Effector memory CD4-positive, alpha-beta T cell (primary cell): ENCODE results near the gene MYOG.

Experiments
- DNase-seq, 3 donors: peaks; one replicate each; pipeline ENCODE4 v3.0.0-alpha.2; 2020
- H3K27ac ChIP-seq: 2 replicates; pipeline ENCODE4 v1.7.0; 2013; ENCODE audit warnings: mild to moderate bottlenecking, low read length, moderate library complexity; ENCODE audit not compliant: insufficient read depth, poor library complexity, severe bottlenecking
- H3K27me3 ChIP-seq: replicated peaks from 2 replicates; pipeline ENCODE4 v1.7.0; 2013; ENCODE audit warnings: mild to moderate bottlenecking, low read length; ENCODE audit not compliant: insufficient read depth, control insufficient read depth, poor library complexity, severe bottlenecking
- H3K36me3 ChIP-seq: 2 replicates; pipeline ENCODE4 v1.7.0; 2013; ENCODE audit warnings: mild to moderate bottlenecking, low read length, moderate library complexity; ENCODE audit not compliant: control insufficient read depth, insufficient read depth
- H3K4me1 ChIP-seq: 2 replicates; pipeline ENCODE4 v1.7.0; 2013; ENCODE audit warnings: low read length, mild to moderate bottlenecking; ENCODE audit not compliant: control insufficient read depth, insufficient read depth, poor library complexity, severe bottlenecking
- H3K4me3 ChIP-seq: 2 replicates; pipeline ENCODE4 v1.7.0; 2013; ENCODE audit warnings: low read length, low read depth, mild to moderate bottlenecking; ENCODE audit not compliant: insufficient read depth, poor library complexity, severe bottlenecking
- H3K9me3 ChIP-seq: 2 replicates; pipeline ENCODE4 v1.7.0; 2013; ENCODE audit warnings: mild to moderate bottlenecking, low read length, moderate library complexity; ENCODE audit not compliant: control insufficient read depth

Gene MYOG

DNA sequence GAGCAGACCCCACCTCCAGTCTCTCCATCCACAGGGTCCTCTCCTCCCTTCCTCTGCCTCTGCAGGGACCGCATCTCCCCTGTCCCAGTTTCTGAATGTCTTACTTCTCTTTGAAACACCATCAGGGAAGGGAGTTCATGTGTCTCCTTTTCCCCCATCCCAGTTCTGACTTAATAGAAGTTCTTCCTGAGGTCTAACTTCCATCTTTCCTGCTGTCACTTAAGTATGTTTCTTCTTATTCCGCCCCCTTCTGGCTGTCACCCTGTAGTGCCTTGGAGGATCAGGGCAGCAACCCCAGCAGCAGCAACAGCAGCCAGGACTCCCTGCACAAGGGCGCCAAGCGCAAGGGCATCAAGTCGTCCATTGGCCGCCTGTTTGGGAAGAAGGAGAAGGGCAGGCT, 29.3 kb downstream of the MYOG start:
- H3K27me3 ChIP-seq: no peaks in the 10 kb centered on the region
- no peaks in the 10 kb centered on the region for H3K36me3 ChIP-seq
- no peak overlapping the region for H3K27ac ChIP-seq
- no peak for DNase-seq
- no peak overlapping the region for H3K4me3 ChIP-seq
- H3K4me1 ChIP-seq: no peaks in the 10 kb centered on the region
- H3K9me3 ChIP-seq: no peaks in the 10 kb centered on the region

DNA sequence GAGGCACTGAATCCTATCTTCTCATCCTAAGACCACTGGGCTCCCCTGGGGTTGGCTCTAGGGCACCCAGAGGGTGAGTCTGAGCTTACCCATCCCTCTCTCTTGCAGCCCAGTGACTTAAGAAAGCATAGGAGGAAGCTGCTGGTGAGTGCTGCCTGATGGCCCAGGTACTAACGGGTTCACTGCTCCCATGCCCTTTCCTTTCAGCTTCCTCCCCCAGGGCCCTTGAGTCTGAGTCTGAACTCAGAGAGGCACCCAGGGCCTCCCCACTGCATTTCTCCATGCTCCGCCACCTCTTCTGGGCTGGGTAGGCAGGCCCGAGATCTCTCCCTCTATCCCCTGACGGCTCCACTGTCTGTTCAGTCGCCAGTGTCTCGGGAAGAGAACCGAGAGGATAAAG, 29.8 kb downstream of the MYOG start:
- no peaks in the 10 kb centered on the region for H3K4me1 ChIP-seq
- H3K4me3 ChIP-seq: no peak overlapping the region
- H3K9me3 ChIP-seq: no peaks in the 10 kb centered on the region
- H3K36me3 ChIP-seq: no peaks in the 10 kb centered on the region
- no peak overlapping the region for H3K27ac ChIP-seq
- no peak for DNase-seq
- H3K27me3 ChIP-seq: no peaks in the 10 kb centered on the region

DNA sequence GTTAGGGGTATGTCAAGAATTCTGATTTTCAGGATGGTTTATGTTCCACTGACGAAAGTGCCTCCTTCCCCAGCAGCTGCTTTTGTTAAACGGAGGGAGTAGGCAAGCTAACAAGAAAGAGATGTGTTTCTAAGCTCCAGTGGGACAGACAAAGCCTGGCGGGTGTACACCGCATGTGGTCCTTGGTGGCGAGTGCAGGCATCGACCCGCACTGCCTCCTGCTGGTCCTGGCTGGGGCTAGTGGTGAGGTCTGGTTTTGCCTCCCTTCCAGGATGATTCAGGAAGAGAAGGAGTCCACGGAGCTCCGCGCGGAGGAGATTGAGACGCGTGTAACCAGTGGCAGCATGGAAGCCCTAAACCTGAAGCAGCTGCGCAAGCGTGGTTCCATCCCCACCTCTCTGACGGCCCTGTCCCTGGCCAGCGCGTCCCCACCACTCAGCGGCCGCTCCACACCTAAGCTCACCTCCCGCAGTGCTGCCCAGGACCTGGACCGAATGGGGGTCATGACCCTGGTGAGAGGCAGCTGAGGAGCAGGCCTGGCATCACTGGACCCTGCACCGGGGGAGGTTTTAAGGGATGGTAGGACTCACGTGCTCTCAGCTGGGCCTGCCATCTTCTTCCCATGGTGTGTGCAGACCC, 30.5 kb downstream of the MYOG start:
- Histone ChIP-seq H3K36me3 (no peaks in the 10 kb centered on the region), H3K4me3 (no peak overlapping the region), H3K9me3 (no peaks in the 10 kb centered on the region), H3K27me3 (no peaks in the 10 kb centered on the region), H3K4me1 (no peaks in the 10 kb centered on the region), H3K27ac (no peak overlapping the region)
- DNase-seq: no peak

DNA sequence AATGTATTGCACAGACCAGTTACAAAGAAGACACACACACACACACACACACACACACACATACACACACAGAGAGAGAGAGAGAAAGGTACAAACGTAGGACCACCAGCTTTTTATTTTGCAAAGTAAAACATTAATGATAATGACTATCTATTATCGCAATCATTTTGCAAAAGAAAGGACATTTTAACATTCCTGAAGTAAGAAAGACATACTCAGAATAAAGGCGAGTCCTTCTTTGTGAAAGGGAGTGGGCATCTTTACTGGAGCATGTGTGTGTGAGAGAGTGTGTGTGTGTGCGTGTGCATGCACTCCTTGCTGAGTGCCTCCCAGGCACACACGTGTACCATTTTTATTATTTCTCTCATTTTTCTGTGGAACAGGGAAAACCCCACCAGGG, 31.2 kb downstream of the MYOG start:
- Histone ChIP-seq H3K4me3 (no peak overlapping the region), H3K36me3 (no peaks in the 10 kb centered on the region), H3K4me1 (no peaks in the 10 kb centered on the region), H3K27ac (no peak overlapping the region), H3K27me3 (no peaks in the 10 kb centered on the region), H3K9me3 (no peaks in the 10 kb centered on the region)
- DNase-seq: no peak

DNA sequence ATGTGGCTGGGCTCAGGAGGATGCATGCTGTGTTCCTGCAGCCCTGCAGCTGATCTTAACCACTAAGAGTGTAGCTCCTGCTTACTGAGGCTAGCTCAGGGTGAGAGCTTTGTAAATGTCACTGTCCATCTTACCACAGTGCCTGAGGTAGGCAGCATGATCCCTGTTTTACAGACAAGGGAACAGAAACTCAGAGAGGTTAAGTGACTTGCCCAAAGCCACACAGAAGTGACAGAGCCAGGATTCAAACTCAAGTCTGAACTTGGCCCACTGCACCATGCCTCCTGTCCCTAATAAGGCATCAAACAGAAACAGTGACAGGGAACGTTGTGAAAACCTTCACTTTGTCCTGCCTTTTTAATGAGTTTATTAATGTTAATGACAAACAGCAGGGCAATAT, 31.6 kb downstream of the MYOG start:
- Histone ChIP-seq H3K36me3 (no peaks in the 10 kb centered on the region), H3K4me1 (no peaks in the 10 kb centered on the region), H3K27me3 (no peaks in the 10 kb centered on the region), H3K27ac (no peak overlapping the region), H3K9me3 (no peaks in the 10 kb centered on the region), H3K4me3 (no peak overlapping the region)
- no peak for DNase-seq

DNA sequence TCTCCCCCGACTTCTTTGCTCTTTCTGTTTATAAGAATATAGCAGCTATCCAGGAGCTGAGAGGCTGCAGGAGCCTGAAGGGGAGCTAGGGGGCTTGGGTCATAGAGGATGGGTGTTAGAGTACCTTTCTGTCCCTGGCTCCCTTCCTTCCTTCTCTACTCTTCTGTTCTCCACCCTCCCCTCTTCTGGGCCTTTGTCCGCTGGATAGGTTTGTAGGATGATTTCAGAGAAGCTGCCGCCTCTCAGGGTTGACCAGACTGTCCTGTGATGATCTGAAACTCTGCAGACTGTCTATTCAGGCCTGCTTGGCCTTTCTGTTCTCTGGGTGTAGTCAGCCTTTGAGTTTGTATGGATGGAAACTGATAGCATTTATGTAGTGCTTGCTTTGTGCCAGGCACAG, 33.2 kb downstream of the MYOG start:
- no peak for DNase-seq

DNA sequence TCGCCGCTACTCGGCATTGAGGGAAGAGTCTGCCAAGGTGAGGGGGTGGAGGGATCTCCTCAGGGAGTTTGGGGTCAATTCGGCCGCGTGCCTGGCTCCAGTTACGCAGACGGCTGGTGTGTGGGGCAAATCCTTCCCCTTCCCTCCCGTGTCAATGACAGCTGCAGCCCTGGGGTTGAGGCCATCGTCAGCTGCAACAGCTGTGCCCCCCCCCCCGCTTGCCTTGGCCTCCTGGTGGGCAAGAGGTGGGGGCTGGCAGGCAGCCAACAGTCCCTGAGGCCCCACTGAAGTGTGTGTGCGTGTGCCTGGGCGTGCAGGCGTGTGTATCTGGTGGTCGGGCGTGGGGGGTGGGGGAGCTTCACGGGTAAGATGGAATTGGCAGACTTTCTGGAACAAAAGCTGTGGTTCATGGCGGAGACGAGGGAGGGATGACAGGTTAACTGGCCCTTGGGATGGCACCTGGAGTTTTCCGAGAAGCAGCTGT, 33.9 kb downstream of the MYOG start:
- no peak for DNase-seq
- no peak overlapping the region for H3K27ac ChIP-seq

More for the DNA sequence above, 33.2 kb downstream of the MYOG start:
- H3K27me3 ChIP-seq: no peaks in the 10 kb centered on the region
- no peaks in the 10 kb centered on the region for H3K4me1 ChIP-seq
- H3K4me3 ChIP-seq: no peak overlapping the region
- no peaks in the 10 kb centered on the region for H3K9me3 ChIP-seq
- H3K36me3 ChIP-seq: no peaks in the 10 kb centered on the region
- H3K27ac ChIP-seq: no peak overlapping the region

DNA sequence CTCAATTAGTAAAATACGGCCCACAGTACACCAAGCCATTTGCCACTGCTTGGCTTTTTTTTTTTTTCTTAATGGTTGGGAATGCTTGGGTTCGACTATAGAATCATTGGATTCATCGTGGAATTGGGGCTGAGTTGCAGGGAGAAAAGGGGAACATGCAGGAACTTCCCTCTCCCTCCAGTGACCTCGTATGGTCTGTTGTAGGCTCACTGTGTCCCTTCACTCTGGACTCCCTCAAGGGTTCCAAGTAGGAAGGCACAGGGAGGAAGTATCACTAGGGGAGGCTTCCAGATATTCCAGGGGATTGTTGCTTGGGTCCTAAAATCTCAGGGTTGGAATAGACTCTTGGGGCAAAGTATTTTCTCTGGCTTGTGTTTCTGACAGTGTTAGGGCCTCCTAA, 35.0 kb downstream of the MYOG start:
- no peaks in the 10 kb centered on the region for H3K4me1 ChIP-seq
- no peak for DNase-seq
- H3K4me3 ChIP-seq: no peak overlapping the region
- H3K27ac ChIP-seq: no peak overlapping the region
- no peaks in the 10 kb centered on the region for H3K36me3 ChIP-seq
- no peaks in the 10 kb centered on the region for H3K9me3 ChIP-seq
- no peaks in the 10 kb centered on the region for H3K27me3 ChIP-seq

More for the DNA sequence above, 33.9 kb downstream of the MYOG start:
- no peaks in the 10 kb centered on the region for H3K36me3 ChIP-seq
- no peaks in the 10 kb centered on the region for H3K4me1 ChIP-seq
- no peaks in the 10 kb centered on the region for H3K9me3 ChIP-seq
- H3K27me3 ChIP-seq: no peaks in the 10 kb centered on the region
- H3K4me3 ChIP-seq: no peak overlapping the region

DNA sequence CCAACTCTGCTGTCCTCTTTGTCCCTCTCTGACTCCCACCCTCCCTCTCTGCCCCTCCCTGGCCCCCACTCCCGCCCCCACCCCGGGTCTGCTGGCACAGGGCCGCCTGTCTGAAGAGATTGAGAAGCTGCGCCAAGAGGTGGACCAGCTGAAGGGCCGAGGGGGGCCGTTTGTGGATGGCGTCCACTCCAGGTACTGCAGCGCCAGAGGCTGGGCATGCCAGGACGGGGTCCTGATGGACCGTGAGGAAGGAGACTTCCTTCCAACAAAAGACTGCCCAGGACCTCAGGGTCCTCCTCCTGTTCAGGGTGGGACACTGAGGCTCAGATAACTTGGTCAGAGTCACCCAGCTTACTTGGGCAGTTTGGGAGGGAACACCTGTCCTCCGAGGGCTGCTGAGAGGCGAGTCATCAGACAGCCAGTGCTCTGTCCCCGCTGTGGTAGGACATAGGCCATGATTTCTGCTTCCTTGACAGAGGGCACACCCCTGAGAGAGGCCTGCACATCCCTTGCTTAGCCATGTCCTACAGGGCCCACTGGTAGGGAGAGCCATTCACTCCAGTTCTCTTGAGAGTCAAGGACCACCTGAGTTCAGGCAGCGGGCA, 36.1 kb downstream of the MYOG start:
- Histone ChIP-seq H3K27ac (no peak overlapping the region), H3K4me1 (no peaks in the 10 kb centered on the region), H3K4me3 (no peak overlapping the region), H3K27me3 (no peaks in the 10 kb centered on the region), H3K9me3 (no peaks in the 10 kb centered on the region), H3K36me3 (no peaks in the 10 kb centered on the region)
- no peak for DNase-seq

DNA sequence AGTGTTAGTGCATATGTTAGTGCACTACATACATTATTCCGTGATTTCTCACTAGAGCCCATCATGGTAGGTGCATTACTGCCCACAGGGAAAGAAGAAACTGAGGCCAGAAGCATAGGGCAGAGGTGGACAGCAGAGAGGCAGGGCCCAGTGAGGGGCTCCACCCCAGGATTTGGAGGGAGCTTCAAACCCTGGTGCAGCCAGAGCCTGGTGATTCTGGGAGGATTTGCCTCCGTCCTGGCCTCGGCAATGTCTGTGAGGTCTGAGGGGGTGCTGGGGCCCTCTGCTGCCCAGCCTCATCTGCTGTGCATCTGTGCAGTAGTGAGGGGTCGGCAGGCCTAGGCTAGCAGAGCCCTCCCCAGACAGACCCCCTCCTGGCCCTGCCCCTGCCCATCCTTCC, 36.7 kb downstream of the MYOG start:
- H3K27me3 ChIP-seq: no peaks in the 10 kb centered on the region
- no peak for DNase-seq
- H3K4me1 ChIP-seq: no peaks in the 10 kb centered on the region
- H3K9me3 ChIP-seq: no peaks in the 10 kb centered on the region
- no peak overlapping the region for H3K4me3 ChIP-seq
- no peaks in the 10 kb centered on the region for H3K36me3 ChIP-seq
- no peak overlapping the region for H3K27ac ChIP-seq
